GM18508 (cell line): ENCODE data around the gene NPTXR.

Source experiments
- ATAC-seq: cut with Tn5 transposase; IDR thresholded peaks from one replicate; pipeline ENCODE4 v1.9.1; 2021; ENCODE audit warnings: moderate number of reproducible peaks; ENCODE audit not compliant: insufficient read depth, unreplicated experiment

NPTXR gene

GRCh38 chr22:38776086-38776485 lies 67.7 kb downstream of the NPTXR start:
- no peak for ATAC-seq

GRCh38 chr22:38775656-38776055 lies 68.2 kb downstream of the NPTXR start:
- ATAC-seq, result no peak

- ATAC-seq, result no peak
Observed at GRCh38 chr22:38774496-38775166, 69.2 kb downstream of the NPTXR start.

GRCh38 chr22:38773363-38773946 lies 70.4 kb downstream of the NPTXR start:
- no peak for ATAC-seq

- ATAC-seq, result no peak
Observed at GRCh38 chr22:38772623-38772873, 71.3 kb downstream of the NPTXR start.

- ATAC-seq, result no peak
Observed at GRCh38 chr22:38770257-38770949, 73.4 kb downstream of the NPTXR start.
